ENCODE data around the gene WIPF1. TPM values are rescaled to one million over a fixed set of nuclear protein-coding genes. Genes with fewer than 3 reads are reported as not detected.

WIPF1 gene
- total RNA-seq, 4 donors from 2014 or later: 31.5 to 61.5 (median 36.3) TPM

DNA sequence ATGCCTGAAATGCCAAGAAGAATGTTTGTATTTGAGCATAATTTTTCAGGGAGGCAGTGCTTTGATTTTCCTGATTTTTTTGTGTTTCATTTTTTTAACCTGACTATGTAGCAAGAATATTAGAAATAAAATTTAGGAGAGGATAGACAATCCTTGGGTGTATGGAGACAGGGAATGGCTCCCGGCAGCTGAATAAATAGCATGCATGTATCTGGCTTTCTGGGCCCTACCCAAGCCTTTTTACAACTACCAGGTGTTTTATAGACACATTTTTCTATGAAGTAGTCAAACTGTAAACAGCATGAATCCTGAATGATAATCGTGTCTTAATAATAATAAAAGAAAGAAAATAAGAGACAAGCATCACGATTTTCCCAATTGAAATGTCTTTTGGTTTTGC is 52.4 kb downstream of the WIPF1 start:
- H3K36me3 ChIP-seq: no peaks in the 10 kb centered on the region
- TF ChIP-seq POLR2AphosphoS5 (IDR thresholded peaks at IDR 0.05): no peak
- TF ChIP-seq EP300 (IDR thresholded peaks at IDR 0.05): no peak
- no peak for TF ChIP-seq POLR2A (IDR thresholded peaks at IDR 0.05; ENCODE audit: low read depth)
- no peak for TF ChIP-seq CTCF (IDR thresholded peaks at IDR 0.05)
- H3K27ac ChIP-seq (replicated peaks in 1 of 4): no peak overlapping the region
- H3K4me3 ChIP-seq: no peak overlapping the region
- DNase-seq (ENCODE audit: extremely low spot score): no peak
- H3K27me3 ChIP-seq: no peaks in the 10 kb centered on the region
- H3K9me3 ChIP-seq: no peaks in the 10 kb centered on the region
- no peaks in the 10 kb centered on the region for H3K4me1 ChIP-seq
- 84% methylated on average over 3 of the region's 3 CpGs for WGBS
- intact Hi-C loops (cut with DNase I): no loop called here

- Histone ChIP-seq H3K36me3 (no peaks in the 10 kb centered on the region), H3K9me3 (no peaks in the 10 kb centered on the region), H3K27me3 (no peaks in the 10 kb centered on the region), H3K4me1 (no peaks in the 10 kb centered on the region), H3K4me3 (no peak overlapping the region), H3K27ac (replicated peaks in 1 of 4) (no peak overlapping the region)
- DNase-seq (ENCODE audit: extremely low spot score): no peak
- intact Hi-C loops (cut with DNase I): no loop called here
- TF ChIP-seq CTCF (IDR thresholded peaks at IDR 0.05) (no peak), EP300 (IDR thresholded peaks at IDR 0.05) (no peak), POLR2AphosphoS5 (IDR thresholded peaks at IDR 0.05) (no peak), POLR2A (IDR thresholded peaks at IDR 0.05; ENCODE audit: low read depth) (no peak)
- 90% methylated on average over 5 of the region's 5 CpGs for WGBS
These were observed 52.8 kb downstream of the WIPF1 start for GRCh38 chr2:174544802-174545201.

GRCh38 chr2:174544156-174544555 is 53.4 kb downstream of the WIPF1 start:
- no peak for DNase-seq (ENCODE audit: extremely low spot score)
- intact Hi-C loops (cut with DNase I): no loop called here
- Histone ChIP-seq H3K4me1 (no peaks in the 10 kb centered on the region), H3K27me3 (no peaks in the 10 kb centered on the region), H3K4me3 (no peak overlapping the region), H3K9me3 (no peaks in the 10 kb centered on the region), H3K27ac (replicated peaks in 1 of 4) (no peak overlapping the region), H3K36me3 (no peaks in the 10 kb centered on the region)
- TF ChIP-seq POLR2A (IDR thresholded peaks at IDR 0.05; ENCODE audit: low read depth): no peak
- no peak for TF ChIP-seq EP300 (IDR thresholded peaks at IDR 0.05)
- no peak for TF ChIP-seq CTCF (IDR thresholded peaks at IDR 0.05)
- no peak for TF ChIP-seq POLR2AphosphoS5 (IDR thresholded peaks at IDR 0.05)
- 55% methylated on average over 3 of the region's 3 CpGs for WGBS

DNA sequence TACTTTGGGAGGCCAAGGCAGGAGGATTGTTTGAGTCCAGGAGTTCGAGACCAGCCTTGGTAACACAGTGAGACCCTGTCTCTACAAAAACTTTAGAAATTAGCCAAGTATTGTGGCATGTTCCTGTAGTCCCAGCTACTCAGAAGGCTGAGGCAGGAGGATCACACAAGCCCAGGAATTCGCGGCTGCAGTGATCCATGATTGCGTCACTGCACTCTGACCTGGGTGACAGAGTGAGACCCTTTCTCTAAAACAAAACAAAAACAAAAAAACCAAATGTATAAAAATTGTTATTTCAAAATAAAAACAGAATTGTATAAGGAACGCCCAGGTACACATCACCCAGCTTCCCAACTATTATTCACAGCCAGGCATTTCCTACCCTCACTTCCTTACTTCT is 56.7 kb downstream of the WIPF1 start:
- H3K27me3 ChIP-seq: no peaks in the 10 kb centered on the region
- no peak overlapping the region for H3K27ac ChIP-seq (replicated peaks in 1 of 4)
- no peaks in the 10 kb centered on the region for H3K36me3 ChIP-seq
- DNase-seq (ENCODE audit: extremely low spot score): no peak
- no peaks in the 10 kb centered on the region for H3K4me1 ChIP-seq
- no peak for TF ChIP-seq POLR2A (IDR thresholded peaks at IDR 0.05; ENCODE audit: low read depth)
- TF ChIP-seq CTCF (IDR thresholded peaks at IDR 0.05): no peak
- no peak for TF ChIP-seq EP300 (IDR thresholded peaks at IDR 0.05)
- no peak for TF ChIP-seq POLR2AphosphoS5 (IDR thresholded peaks at IDR 0.05)
- 89% methylated on average over 5 of the region's 5 CpGs for WGBS
- no peak overlapping the region for H3K4me3 ChIP-seq
- intact Hi-C loops (cut with DNase I): no loop called here
- H3K9me3 ChIP-seq: no peaks in the 10 kb centered on the region

Measured in esophagus muscularis mucosa (tissue), 4 donors.